ENCODE results near the gene MYMX.
"Not testable (repeated sequence)": the region's sequence is repeated elsewhere in the genome, so short reads cannot be mapped to it uniquely, and the experiment has no call there.

The MYMX gene

DNA sequence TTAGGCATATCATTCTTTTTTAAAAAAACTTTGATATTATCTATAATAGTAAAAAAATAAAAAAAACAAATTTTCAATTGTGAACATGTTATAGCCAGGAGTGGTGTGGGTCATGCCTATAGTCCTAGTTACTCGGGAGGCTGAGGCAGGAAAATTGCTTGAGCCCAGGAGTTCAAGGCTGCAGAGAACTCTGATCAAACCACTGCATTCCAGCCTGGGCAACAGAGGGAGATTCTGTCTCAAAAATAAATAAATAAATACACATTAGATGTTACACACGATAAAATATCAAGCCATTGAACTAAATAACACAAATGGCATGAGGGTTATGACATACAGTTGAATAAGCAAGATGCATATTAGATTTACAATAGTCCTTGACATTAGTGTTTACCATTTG lies 27.9 kb upstream of the MYMX start:
- no peak for DNase-seq

- DNase-seq = no peak
Measured at GRCh38 chr6:44189257-44189656, 27.5 kb upstream of the MYMX start.

GRCh38 chr6:44190715-44191114 lies 26.0 kb upstream of the MYMX start:
- DNase-seq = no peak

GRCh38 chr6:44192428-44193041 lies 24.2 kb upstream of the MYMX start:
- DNase-seq = no peak

GRCh38 chr6:44193307-44193910 lies 23.3 kb upstream of the MYMX start:
- DNase-seq = no peak

DNA sequence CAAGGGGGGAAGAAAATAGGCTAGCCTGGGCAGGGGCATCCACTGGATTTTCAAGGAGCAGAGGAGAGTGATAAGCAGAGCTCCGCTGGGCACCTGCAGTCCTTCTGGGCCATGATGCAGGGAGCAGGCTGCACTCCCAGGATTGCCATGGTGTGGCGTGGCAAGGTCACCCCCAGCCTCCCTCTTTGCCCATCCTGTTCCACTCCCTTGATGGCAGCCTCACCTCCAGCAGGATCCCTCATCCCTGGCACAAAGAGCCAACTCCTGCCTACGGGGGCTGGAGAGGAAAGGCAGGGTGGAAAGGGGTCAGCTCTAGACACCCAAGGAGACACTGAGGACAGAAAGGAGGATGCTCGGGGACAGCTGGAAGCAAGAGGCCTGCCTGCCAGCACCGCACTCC lies 22.4 kb upstream of the MYMX start:
- no peak for DNase-seq

GRCh38 chr6:44196351-44196750 lies 20.4 kb upstream of the MYMX start:
- not testable (repeated sequence) for DNase-seq

GRCh38 chr6:44198684-44199083 lies 18.0 kb upstream of the MYMX start:
- no peak for DNase-seq

GRCh38 chr6:44199883-44200282 lies 16.8 kb upstream of the MYMX start:
- no peak for DNase-seq

GRCh38 chr6:44201200-44201599 lies 15.5 kb upstream of the MYMX start:
- DNase-seq = no peak

DNA sequence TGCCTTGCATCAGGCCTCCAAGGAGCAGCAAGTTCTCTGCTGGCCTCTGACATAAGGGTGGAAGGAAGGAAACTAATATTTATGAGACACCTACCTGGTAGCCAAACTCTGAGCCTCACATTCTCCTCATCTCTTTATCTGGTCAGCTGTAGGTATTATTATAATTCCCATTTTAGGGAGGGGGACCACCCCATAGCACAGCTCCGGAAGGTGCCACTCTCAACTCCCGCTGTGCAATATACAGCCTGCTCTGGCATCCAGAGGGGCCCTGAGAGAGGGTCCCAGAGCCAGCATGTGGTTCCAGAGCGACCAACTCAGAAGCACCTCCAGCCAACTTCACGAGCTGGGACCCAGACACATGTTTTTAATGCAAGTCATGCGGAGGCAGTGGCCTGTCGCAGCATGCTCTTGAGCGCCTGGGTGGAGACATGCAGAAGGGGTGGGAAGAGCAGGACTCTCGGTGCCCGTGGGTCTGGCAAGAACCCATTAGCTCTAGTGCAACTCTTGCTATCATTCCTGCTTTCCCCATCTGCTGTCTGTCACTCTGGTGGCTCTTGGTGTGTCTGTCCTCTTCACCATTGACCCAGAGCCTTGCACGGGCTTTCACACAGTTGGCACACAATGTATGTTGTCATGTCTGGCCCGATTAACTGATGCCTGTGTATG lies 15.0 kb upstream of the MYMX start:
- DNase-seq = no peak

GRCh38 chr6:44202332-44202971 lies 14.3 kb upstream of the MYMX start:
- no peak for DNase-seq

GRCh38 chr6:44202972-44203750 lies 13.6 kb upstream of the MYMX start:
- DNase-seq = no peak

DNA sequence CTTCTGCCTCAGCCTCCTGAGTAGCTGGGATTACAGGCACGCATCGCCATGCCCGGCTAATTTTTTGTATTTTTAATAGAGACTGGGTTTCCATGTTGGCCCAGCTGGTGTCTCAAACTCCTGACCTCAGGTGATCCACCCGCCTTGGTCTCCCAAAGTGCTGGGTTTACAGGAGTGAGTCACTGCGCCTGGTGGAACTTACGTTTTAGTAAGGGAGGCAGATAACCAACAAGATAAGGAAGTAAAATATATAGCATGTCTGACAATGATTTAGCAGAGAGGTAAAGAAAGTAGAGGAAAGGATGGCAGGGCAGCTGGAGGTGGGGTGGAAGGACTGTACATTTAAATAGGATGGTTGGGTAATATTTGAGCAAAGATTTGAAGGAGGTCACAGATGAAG lies 12.8 kb upstream of the MYMX start:
- no peak for DNase-seq

GRCh38 chr6:44207966-44208365 lies 8.8 kb upstream of the MYMX start:
- no peak for DNase-seq

DNA sequence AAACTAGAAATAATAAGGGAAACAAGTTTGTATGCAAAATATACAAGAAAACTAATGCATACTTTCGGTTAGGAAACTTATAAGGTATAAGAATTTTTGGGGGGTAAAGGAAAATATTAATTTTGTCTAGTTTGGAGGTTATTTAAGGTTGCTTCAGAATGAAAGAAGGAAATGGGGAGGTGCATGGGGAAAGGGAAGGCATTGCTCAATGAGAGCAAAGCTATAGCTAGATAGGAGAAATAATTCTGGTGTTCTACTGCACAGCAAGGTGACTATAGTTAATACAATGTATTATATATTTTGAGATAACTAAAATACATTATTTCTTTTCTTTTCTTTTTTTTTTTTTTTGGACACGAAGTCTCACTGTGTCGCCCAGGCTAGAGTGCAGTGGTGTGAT lies 5.4 kb upstream of the MYMX start:
- no peak for DNase-seq

GRCh38 chr6:44214307-44214706 lies 2.4 kb upstream of the MYMX start:
- DNase-seq = no peak

GRCh38 chr6:44217332-44218143 lies 812 bp downstream of the MYMX start:
- DNase-seq = no peak

DNA sequence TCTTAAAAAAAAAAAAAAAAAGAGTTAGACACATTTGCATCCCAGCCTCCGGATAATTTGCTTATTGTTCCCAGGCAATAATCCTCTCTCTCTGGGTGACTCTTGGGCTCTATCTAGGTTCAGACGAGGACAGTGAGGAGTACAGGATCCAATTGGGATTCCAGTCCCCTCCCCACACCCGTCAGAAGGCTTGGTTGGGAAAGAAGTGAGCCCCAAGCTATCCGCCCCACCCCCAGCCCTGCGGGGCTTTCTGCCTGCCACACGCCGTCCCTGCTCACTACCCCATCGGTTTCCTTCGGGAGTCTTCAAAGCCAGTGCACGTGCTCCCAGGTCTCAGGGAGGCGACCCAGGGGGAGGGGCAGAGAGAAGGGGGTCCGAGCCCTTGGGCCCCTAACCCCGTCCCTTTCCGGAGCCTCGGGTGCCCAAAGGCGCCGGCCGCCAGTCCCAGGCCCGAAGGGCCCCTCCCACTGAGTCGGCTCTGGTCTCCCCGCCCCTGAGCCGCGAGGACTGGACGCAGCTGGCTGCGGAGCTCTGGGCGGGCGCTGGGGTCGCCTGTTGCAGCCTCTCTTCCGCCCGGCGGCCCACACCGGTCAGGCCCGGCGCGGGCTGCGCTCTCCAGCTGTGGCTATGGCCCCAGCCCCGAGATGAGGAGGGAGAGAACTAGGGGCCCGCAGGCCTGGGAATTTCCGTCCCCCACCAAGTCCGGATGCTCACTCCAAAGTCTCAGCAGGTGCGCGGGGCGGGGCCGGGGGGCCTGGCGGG lies 2.5 kb downstream of the MYMX start:
- no peak for DNase-seq

GRCh38 chr6:44219815-44220784 lies 3.4 kb downstream of the MYMX start:
- DNase-seq = no peak

All from NCI-H2171 (cell line).